Measurements from ENCODE around the gene PPP1R3D. TPM values are rescaled to one million over a fixed set of nuclear protein-coding genes. Genes with fewer than 3 reads are reported as not detected.

The PPP1R3D gene
- total and polyA plus RNA-seq, 9 of the 15 experiments (the other 6 are each of a cell fraction or from before 2014, with no cell fraction given) = 0.35 to 3.3 (median 1.8) TPM

DNA sequence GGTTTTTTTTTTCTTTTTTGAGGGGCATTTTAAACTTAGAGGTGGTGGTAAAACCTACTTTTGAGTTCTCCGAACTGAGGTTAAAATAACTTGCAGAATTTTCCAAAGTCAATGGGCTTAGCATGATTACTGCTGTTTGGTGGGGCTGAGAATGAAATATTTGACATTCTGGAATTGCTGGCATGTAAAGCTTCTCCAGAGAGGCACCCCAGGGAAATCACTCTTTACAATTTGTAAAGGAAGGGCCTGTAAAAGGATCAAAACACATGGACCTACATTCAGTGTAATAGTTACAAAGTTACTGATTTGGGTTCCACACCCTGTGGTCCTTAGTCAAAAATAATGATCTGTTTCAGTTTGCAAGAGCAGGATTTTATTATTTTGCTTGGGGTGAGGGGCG lies 5.6 kb upstream of the PPP1R3D start (continued):
- TF ChIP-seq CHD4 (IDR thresholded peaks at IDR 0.05; ENCODE audit: insufficient read depth, insufficient replicate concordance, low read depth, low read length, poor library complexity, severe bottlenecking) = no peak
- no peak for TF ChIP-seq ZSCAN32 (CRISPR knock-in tag; IDR thresholded peaks at IDR 0.05)

DNA sequence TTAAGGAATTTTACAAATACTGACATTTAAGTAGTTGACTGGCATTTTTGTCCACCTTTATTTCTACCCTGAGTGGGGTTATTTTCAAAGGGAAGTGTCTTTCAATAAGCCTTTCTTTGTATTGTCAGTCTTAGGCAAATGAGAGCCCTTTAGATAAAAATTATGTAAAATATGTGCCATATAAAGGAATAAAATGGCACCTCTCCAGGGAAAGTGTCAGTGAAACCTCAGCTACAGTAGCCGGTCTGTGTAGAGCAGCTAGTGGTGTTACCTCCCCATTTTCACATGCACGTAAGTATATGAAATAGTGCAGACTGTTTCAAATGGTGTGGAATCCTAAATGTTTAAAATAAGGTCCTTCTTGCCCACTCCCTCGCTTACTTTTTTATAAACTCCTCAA lies 5.1 kb upstream of the PPP1R3D start:
- Histone ChIP-seq H3K4me3 (no peak overlapping the region), H3K9me1 (ENCODE audit: control insufficient read depth, insufficient read depth, low read length) (no peaks in the 10 kb centered on the region), H3K4me1 (replicated peaks in 1 of 2; ENCODE audit: control insufficient read depth in 2 of 2, insufficient read depth in 2 of 2, low read length in 2 of 2) (peaks cover 0 to 18% of the 10 kb centered on the region in 2 experiments; a peak in 2 of 5 replicates), H3K4me2 (ENCODE audit: insufficient read depth, low read length) (no peak overlapping the region), H4K20me1 (replicated peaks; ENCODE audit: control insufficient read depth, insufficient read depth, low read length) (no peaks in the 10 kb centered on the region), H3K36me3 (ENCODE audit: control insufficient read depth, insufficient read depth, low read length) (peaks cover 30% of the 10 kb centered on the region; the same call in 1 of the 3 replicates), H3K27me3 (ENCODE audit: control insufficient read depth in 2 of 2, insufficient read depth in 2 of 2, low read length in 2 of 2) (no peaks in the 10 kb centered on the region), H3K79me2 (ENCODE audit: control insufficient read depth, insufficient read depth, low read length) (peaks cover 12% of the 10 kb centered on the region), H3K9me3 (replicated peaks; ENCODE audit: control insufficient read depth, insufficient read depth, low read depth, low read length) (no peaks in the 10 kb centered on the region), H3K27ac (ENCODE audit: extremely low read depth, low read depth, low read length) (no peak overlapping the region), H3K9ac (ENCODE audit: insufficient read depth in 1 of 2, low read depth in 2 of 2, low read length in 2 of 2) (no peak overlapping the region), H2AFZ (ENCODE audit: low read depth, low read length) (no peak overlapping the region)
- POLR2A ChIA-PET = interaction anchor here (0.7 kb wide), 1 partner anchor 1321 kb away, joined by 6 read pairs; no protein-coding TSS in a partner anchor
- in situ Hi-C loops (cut with MboI) (no loop called here), intact Hi-C loops (cut with micrococcal nuclease) (no loop called here)
- 70% methylated on average over 3 of the region's 3 CpGs for WGBS (ENCODE audit: insufficient coverage, low coverage, missing lambda C conversion rate)
- no peak for TF ChIP-seq SIRT6 (IDR thresholded peaks at IDR 0.05; ENCODE audit: low read depth, low read length)
- FAIRE-seq = no peak
- CTCF ChIA-PET (ENCODE audit: low intra/inter-chr PET ratio) = no interaction called here
- BruUV-seq (replicated peaks) = no TSS peak
- no peak for DNase-seq (ENCODE audit: extremely low read depth in 1 of 4, low spot score in 3 of 4)
- ATAC-seq = no peak

- in situ Hi-C loops (cut with MboI) = no loop called here
- H4K20me1 ChIP-seq (replicated peaks; ENCODE audit: control insufficient read depth, insufficient read depth, low read length) = no peaks in the 10 kb centered on the region
- no peak overlapping the region for H2AFZ ChIP-seq (ENCODE audit: low read depth, low read length)
- H3K27me3 ChIP-seq (ENCODE audit: control insufficient read depth in 2 of 2, insufficient read depth in 2 of 2, low read length in 2 of 2) = no peaks in the 10 kb centered on the region
- 84% methylated on average over 7 of the region's 7 CpGs for WGBS (ENCODE audit: insufficient coverage, low coverage, missing lambda C conversion rate)
- H3K4me3 ChIP-seq = no peak overlapping the region
- FAIRE-seq = no peak
- TF ChIP-seq FOXA3 (CRISPR knock-in tag; conservative IDR thresholded peaks at IDR 0.05 in 1 of 2, IDR thresholded peaks at IDR 0.05 in 1 of 2) = no peak
- TF ChIP-seq NBN (IDR thresholded peaks at IDR 0.05; ENCODE audit: low read depth) = no peak
- TF ChIP-seq ZNF717 (CRISPR knock-in tag; IDR thresholded peaks at IDR 0.05) = no peak
- DNase-seq (ENCODE audit: extremely low read depth in 1 of 4, low spot score in 3 of 4) = no peak
- no peak overlapping the region for H3K4me2 ChIP-seq (ENCODE audit: insufficient read depth, low read length)
- H3K79me2 ChIP-seq (ENCODE audit: control insufficient read depth, insufficient read depth, low read length) = peaks cover 12% of the 10 kb centered on the region
- H3K9ac ChIP-seq (ENCODE audit: insufficient read depth in 1 of 2, low read depth in 2 of 2, low read length in 2 of 2) = no peak overlapping the region
- intact Hi-C loops (cut with micrococcal nuclease) = no loop called here
- no peaks in the 10 kb centered on the region for H3K9me3 ChIP-seq (replicated peaks; ENCODE audit: control insufficient read depth, insufficient read depth, low read depth, low read length)
- no peaks in the 10 kb centered on the region for H3K9me1 ChIP-seq (ENCODE audit: control insufficient read depth, insufficient read depth, low read length)
- no peak overlapping the region for H3K27ac ChIP-seq (ENCODE audit: extremely low read depth, low read depth, low read length)
- ATAC-seq = no peak
- peaks cover 30% of the 10 kb centered on the region; the same call in 1 of the 3 replicates for H3K36me3 ChIP-seq (ENCODE audit: control insufficient read depth, insufficient read depth, low read length)
- no TSS peak for BruUV-seq (replicated peaks)
- peaks cover 2 to 18% of the 10 kb centered on the region in 2 experiments; a peak in 3 of 5 replicates for H3K4me1 ChIP-seq (replicated peaks in 1 of 2; ENCODE audit: control insufficient read depth in 2 of 2, insufficient read depth in 2 of 2, low read length in 2 of 2)
- CTCF ChIA-PET (ENCODE audit: low intra/inter-chr PET ratio) = no interaction called here
- POLR2A ChIA-PET = interaction anchor here (0.7 kb wide), 1 partner anchor 1320 kb away, joined by 6 read pairs; no protein-coding TSS in a partner anchor
These were observed 4.6 kb upstream of the PPP1R3D start for GRCh38 chr20:59944726-59945125.
